Measurements from ENCODE around the gene BTG2.

The BTG2 gene

DNA sequence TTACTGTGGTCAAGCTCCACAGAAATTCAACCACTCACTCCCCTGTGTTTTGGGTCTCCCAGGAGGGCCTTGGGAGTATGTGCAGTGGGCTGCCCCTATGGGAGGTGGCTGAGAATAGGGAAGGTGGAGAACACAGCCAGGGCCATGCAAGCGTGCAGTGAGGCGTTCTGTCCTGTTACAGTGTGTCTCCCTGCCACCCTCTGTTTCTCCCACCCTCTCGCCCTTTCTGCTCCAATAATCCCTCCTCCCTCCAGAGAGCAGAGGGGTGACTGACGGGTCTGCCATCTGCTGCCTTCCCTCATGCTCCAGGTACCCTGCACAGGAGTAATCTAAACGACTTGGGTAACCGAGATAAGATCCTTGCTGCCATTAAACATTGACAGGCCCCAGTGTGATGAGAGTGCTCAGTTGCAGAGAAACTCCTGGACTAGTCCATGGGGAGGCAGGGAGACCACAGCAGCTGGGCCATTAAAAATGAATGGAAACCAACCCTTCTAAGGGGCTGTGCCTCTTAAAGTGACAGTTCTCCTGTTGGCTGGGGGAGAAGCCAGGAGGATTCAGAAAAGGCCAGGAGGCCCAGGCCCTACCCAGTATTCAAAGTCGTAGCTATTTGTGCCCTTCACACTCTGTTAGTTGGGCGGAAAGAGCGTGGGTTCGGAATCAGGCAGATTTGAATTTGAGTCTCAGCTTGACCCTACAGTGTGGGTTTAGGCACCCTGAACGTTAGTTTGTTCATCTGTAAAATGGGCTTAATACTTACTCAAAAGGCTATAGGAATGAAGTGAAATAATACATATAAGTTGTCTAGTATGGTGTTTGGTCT, 22.4 kb upstream of the BTG2 start:
- Histone ChIP-seq H3K79me2 (ENCODE audit: insufficient read depth, low read depth) (no peaks in the 10 kb centered on the region), H3K9ac (no peak overlapping the region), H3K27me3 (ENCODE audit: insufficient read depth, low read depth) (no peaks in the 10 kb centered on the region), H2AFZ (ENCODE audit: low read depth) (no peak overlapping the region; the same call in 1 of the 2 replicates), H3K36me3 (ENCODE audit: insufficient read depth) (no peaks in the 10 kb centered on the region), H3K27ac (no peak overlapping the region), H3K4me1 (ENCODE audit: low read depth, poor library complexity, severe bottlenecking) (peaks cover 80% of the 10 kb centered on the region), H3K4me3 (IDR thresholded peaks at IDR 0.05; ENCODE audit: insufficient read depth, low read depth, low read length) (no peak overlapping the region), H3K4me2 (peak overlapping the region; percentile 6; the same call in 1 of the 2 replicates), H4K20me1 (ENCODE audit: insufficient read depth) (no peaks in the 10 kb centered on the region)
- TF ChIP-seq, protein P1, sequence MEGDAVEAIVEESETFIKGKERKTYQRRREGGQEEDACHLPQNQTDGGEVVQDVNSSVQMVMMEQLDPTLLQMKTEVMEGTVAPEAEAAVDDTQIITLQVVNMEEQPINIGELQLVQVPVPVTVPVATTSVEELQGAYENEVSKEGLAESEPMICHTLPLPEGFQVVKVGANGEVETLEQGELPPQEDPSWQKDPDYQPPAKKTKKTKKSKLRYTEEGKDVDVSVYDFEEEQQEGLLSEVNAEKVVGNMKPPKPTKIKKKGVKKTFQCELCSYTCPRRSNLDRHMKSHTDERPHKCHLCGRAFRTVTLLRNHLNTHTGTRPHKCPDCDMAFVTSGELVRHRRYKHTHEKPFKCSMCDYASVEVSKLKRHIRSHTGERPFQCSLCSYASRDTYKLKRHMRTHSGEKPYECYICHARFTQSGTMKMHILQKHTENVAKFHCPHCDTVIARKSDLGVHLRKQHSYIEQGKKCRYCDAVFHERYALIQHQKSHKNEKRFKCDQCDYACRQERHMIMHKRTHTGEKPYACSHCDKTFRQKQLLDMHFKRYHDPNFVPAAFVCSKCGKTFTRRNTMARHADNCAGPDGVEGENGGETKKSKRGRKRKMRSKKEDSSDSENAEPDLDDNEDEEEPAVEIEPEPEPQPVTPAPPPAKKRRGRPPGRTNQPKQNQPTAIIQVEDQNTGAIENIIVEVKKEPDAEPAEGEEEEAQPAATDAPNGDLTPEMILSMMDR (conservative IDR thresholded peaks at IDR 0.05; ENCODE audit: low read depth, low read length): no peak

DNA sequence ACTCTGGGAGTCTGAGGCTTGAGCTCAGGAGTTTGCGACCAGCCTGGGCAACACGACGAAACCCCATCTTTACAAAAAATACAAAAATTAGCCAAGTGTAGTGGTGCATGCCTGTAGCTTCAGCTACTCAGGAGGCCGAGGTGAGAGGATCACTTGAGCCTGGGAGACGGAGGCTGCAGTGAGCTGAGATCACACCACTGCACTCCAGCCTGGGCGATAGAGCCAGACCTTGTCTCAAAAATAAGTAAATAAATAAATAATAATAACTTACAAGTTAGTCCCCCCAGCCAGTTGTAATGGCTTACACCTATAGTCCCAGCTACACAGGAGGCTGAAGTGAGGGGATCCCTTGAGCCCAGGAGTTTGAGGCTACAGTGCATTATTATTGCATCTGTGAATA, 21.7 kb upstream of the BTG2 start:
- Histone ChIP-seq H3K79me2 (ENCODE audit: insufficient read depth, low read depth) (no peaks in the 10 kb centered on the region), H3K27ac (no peak overlapping the region), H3K4me2 (no peak overlapping the region; the same call in 1 of the 2 replicates), H3K4me3 (IDR thresholded peaks at IDR 0.05; ENCODE audit: insufficient read depth, low read depth, low read length) (no peak overlapping the region), H4K20me1 (ENCODE audit: insufficient read depth) (no peaks in the 10 kb centered on the region), H2AFZ (ENCODE audit: low read depth) (no peak overlapping the region), H3K27me3 (ENCODE audit: insufficient read depth, low read depth) (no peaks in the 10 kb centered on the region), H3K36me3 (ENCODE audit: insufficient read depth) (no peaks in the 10 kb centered on the region), H3K9ac (no peak overlapping the region), H3K4me1 (ENCODE audit: low read depth, poor library complexity, severe bottlenecking) (peaks cover 80% of the 10 kb centered on the region)
- TF ChIP-seq, protein P1 (conservative IDR thresholded peaks at IDR 0.05; ENCODE audit: low read depth, low read length): no peak

DNA sequence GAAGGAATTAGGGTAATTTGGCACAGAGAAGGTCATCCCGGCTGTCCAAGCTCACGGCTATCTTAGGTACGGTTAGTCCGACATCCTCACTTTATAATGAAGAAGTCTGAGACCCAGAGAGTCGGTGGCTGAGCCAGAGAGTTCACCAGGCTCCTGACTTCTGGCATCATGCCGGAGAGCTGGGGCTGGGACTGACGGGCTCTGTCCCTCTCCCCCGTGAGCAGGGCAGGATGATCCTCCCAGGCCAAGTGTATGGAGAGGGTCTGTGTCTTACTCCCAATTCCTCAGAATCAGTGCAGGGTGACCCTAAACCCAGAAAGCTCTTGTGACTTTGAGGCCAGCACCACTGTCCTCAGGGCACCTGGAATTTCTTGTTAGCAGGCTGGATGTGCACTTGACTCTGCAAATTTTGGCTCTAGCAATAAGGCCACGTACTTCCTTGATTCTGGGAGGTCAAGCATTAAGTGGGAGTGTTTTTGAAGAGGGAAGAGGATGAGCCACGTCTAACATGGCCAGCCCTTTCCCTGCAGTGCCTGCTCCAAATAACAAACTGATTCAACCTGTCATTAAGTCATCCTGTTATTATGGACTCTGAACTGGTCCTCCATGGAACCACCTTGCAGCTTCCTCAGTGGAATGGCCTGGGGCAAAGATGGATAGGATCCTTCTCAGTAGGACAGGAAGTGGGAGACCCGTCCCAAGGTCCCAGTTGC, 20.8 kb upstream of the BTG2 start:
- Histone ChIP-seq H3K36me3 (ENCODE audit: insufficient read depth) (no peaks in the 10 kb centered on the region), H2AFZ (ENCODE audit: low read depth) (no peak overlapping the region), H3K4me2 (no peak overlapping the region), H3K27ac (no peak overlapping the region), H4K20me1 (ENCODE audit: insufficient read depth) (no peaks in the 10 kb centered on the region), H3K4me1 (ENCODE audit: low read depth, poor library complexity, severe bottlenecking) (peaks cover 82% of the 10 kb centered on the region), H3K9ac (no peak overlapping the region), H3K4me3 (IDR thresholded peaks at IDR 0.05; ENCODE audit: insufficient read depth, low read depth, low read length) (no peak overlapping the region), H3K79me2 (ENCODE audit: insufficient read depth, low read depth) (no peaks in the 10 kb centered on the region), H3K27me3 (ENCODE audit: insufficient read depth, low read depth) (no peaks in the 10 kb centered on the region)
- TF ChIP-seq, protein P1 (conservative IDR thresholded peaks at IDR 0.05; ENCODE audit: low read depth, low read length): no peak

DNA sequence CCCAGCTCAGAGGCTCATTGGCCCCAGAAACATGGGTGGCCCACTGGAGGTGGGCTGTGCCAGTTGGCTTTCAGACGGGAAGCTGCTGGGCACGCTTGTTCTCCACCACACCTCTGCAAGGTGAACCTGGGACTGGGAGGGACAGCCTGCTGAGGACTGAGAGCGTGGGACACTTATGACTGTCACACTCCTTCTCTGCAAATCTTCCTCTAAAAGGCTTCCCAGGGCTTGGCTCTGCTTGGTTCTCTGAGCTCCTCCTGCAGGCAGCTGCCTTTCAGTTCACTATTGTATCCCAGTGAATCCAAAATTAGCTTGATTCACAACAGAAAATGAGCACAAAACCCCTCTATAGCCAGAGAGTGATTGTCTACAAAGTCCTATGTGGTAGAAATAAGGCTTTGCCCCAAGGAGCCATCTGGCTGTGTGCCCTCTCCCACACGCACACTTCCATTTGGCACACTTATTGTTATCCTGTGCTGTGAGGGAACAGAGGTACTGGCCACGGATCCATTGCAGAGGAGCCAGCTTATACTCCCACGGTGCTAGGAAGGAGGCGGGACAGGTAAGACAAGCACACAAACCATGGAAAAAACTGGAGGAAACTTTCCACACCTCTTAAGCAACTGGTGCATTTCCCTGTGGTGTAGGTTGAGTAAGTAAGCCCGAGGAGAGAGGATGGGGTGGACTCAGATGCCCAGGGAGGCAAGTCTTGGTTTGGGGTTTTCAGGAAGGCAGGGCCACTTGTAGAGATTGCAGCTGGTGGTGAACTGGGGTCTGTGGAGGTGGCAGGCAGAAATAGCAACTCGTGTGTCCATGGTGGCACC, 18.9 kb upstream of the BTG2 start:
- no peaks in the 10 kb centered on the region for H3K79me2 ChIP-seq (ENCODE audit: insufficient read depth, low read depth)
- peak overlapping the region; percentile 95 for H3K4me2 ChIP-seq
- H3K27ac ChIP-seq: peak overlapping the region; percentile 98
- TF ChIP-seq, protein P1 (conservative IDR thresholded peaks at IDR 0.05; ENCODE audit: low read depth, low read length): no peak
- peak overlapping the region; percentile 89; the same call in 1 of the 2 replicates for H3K9ac ChIP-seq
- H4K20me1 ChIP-seq (ENCODE audit: insufficient read depth): no peaks in the 10 kb centered on the region
- peak overlapping the region; percentile 24; the same call in 1 of the 2 replicates for H2AFZ ChIP-seq (ENCODE audit: low read depth)
- peak overlapping the region; percentile 18 for H3K4me3 ChIP-seq (IDR thresholded peaks at IDR 0.05; ENCODE audit: insufficient read depth, low read depth, low read length)
- peaks cover 92% of the 10 kb centered on the region for H3K4me1 ChIP-seq (ENCODE audit: low read depth, poor library complexity, severe bottlenecking)
- H3K27me3 ChIP-seq (ENCODE audit: insufficient read depth, low read depth): no peaks in the 10 kb centered on the region
- no peaks in the 10 kb centered on the region for H3K36me3 ChIP-seq (ENCODE audit: insufficient read depth)

All from KMS-11 (cell line).